ENCODE measurements around the gene DUS2.

Gene DUS2

DNA sequence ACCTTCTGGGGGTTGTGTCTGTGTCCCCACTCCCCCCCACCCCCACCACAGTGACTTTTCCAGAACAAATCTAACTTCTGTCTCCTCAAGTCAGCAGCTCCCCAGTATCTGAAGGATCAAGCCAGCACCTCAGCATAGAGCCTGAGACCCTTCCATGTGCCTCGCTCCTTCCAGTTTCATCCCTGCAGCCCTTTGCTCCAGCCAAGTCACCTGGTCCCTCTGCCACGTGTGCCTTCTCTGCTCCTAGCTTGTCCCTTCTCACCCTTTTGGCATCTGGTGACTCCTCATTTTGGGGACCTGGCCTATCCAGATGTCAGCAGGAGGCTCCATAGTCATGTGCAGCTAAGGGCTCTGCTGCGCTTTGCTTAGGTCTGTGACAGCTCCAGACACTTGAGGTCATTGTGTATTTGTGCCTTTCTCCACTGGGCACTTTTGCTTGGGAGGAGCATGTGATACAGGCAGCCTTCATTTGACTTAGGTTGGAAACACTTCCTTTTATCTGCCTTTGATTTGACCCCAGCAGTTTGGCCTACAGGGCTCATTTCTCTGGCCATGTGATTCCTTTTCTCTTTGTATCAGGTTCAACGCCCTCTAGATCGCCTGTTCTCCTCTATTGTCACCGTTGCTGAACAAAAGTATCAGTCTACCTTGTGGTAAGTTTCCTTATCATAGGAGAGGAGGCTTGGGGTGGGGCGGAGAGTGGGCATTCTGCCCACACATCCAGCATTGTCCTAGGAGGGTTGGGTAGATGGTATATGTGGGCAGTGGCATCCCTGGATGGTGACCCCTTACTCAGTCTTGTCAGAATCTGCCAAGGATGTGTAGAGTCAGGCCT is 55.0 kb downstream of the DUS2 start:
- DNase-seq (ENCODE audit: low read depth, low spot score) = no peak

DNA sequence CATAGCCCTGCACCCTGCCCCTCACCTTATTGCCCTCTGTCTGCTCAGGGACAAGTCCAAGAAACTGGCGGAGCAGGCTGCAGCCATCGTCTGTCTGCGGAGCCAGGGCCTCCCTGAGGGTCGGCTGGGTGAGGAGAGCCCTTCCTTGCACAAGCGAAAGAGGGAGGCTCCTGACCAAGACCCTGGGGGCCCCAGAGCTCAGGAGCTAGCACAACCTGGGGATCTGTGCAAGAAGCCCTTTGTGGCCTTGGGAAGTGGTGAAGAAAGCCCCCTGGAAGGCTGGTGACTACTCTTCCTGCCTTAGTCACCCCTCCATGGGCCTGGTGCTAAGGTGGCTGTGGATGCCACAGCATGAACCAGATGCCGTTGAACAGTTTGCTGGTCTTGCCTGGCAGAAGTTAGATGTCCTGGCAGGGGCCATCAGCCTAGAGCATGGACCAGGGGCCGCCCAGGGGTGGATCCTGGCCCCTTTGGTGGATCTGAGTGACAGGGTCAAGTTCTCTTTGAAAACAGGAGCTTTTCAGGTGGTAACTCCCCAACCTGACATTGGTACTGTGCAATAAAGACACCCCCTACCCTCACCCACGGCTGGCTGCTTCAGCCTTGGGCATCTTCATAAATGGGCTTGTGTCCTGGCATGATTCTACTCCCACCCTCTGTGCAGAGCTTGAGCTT is 55.8 kb downstream of the DUS2 start:
- DNase-seq (ENCODE audit: low read depth, low spot score) = no peak

- DNase-seq (ENCODE audit: low read depth, low spot score) = no peak
These were observed 56.2 kb downstream of the DUS2 start for GRCh38 chr16:68079376-68079625.

- no peak for DNase-seq (ENCODE audit: low read depth, low spot score)
These were observed 56.7 kb downstream of the DUS2 start for GRCh38 chr16:68079626-68080344.

DNA sequence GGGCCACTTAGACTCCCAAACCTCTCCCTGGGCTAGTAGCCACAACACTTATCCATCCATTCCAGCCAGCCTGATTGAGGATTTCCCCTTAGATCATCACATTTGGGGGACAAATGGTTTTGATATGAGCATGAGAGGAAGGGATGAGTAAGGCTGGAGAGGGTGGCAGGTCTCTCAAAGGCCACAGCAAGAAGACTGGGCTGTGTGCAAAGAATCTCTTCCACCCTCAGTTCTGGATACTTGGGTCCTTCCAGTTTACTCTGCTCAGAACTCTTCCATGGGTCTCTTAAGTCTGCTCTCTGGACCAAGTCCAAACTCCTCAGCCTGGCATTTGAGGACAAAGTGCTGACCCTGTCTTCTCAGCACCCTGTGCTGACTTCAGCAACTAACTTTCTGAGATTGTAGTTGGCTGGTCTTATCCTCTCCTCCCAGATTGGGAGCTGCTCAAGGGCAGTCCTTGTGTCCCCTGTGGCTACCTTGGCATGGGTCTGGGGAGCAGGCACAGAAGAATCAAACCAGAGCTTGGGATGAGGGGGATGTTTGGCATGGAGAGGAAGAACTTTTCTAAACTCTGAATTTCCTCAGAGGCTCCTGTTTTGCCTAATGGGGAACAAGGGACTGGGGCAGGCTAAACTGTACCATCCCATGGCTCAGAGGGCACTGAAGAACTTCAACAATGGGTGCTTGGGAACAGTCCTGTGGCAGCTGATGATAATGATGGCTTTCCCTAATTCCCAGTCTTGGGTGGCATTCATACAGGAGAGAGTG is 59.0 kb downstream of the DUS2 start:
- no peak for DNase-seq (ENCODE audit: low read depth, low spot score)

- DNase-seq (ENCODE audit: low read depth, low spot score) = no peak
These were observed 59.6 kb downstream of the DUS2 start for GRCh38 chr16:68082629-68083238.

DNA sequence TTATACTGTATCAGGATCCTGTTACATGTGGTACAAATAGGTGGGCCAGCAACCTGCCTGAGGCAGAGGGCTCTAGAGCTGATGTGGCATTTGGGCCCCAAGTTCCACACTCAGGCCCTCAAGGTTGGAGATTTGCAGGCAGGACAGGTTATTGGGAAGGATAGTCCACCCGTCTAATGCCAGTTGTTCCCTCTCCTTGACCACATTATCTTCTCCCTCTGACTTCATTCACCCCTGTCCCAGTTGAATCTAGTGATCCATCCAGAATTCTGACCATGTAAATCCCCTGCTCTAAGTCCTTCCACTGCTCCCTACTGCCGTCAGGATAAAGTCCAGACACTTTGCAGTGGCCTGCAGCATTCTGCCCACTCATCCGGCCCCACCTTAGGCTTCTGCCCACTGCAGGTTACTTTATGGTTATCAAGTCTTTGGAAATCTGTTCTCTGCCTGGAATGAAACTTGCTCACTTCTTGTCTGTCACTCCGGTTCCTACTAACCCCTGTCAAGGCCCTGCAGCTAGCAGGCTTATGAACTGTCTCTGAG is 60.2 kb downstream of the DUS2 start:
- DNase-seq (ENCODE audit: low read depth, low spot score) = no peak

DNA sequence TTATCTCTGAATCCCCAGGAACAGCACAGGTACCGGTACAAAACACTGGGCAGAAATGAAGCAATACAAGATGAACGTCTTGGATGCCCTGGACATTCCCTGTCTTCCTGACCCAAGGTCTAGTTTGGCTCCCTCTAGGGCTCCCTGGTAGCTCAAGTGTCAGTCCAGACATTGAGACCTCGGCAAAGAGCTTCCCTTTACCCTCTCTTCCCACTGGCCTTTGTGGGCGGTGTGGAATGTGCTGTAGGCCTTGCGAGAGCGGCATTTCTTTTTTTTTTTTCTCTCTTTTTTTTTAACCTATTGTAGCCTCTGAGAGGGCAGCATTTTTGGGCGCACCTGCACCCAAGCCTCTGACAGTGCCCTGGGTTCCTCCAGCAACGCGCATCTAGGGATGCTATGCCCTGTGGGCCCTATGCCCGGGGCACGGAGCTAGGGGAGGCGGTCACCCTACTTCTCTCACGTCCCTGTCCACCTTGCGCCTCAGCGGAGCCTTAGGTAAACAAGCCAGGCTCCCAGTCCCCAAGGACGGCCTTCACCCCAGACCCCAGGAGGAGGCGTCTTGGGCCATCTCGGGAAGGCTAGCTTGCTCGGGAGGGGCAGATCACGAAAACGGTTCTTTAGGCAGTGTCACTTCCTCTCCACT is 60.9 kb downstream of the DUS2 start:
- no peak for DNase-seq (ENCODE audit: low read depth, low spot score)

GRCh38 chr16:68084504-68085258 is 61.6 kb downstream of the DUS2 start:
- DNase-seq (ENCODE audit: low read depth, low spot score) = peak; percentile 70

DNA sequence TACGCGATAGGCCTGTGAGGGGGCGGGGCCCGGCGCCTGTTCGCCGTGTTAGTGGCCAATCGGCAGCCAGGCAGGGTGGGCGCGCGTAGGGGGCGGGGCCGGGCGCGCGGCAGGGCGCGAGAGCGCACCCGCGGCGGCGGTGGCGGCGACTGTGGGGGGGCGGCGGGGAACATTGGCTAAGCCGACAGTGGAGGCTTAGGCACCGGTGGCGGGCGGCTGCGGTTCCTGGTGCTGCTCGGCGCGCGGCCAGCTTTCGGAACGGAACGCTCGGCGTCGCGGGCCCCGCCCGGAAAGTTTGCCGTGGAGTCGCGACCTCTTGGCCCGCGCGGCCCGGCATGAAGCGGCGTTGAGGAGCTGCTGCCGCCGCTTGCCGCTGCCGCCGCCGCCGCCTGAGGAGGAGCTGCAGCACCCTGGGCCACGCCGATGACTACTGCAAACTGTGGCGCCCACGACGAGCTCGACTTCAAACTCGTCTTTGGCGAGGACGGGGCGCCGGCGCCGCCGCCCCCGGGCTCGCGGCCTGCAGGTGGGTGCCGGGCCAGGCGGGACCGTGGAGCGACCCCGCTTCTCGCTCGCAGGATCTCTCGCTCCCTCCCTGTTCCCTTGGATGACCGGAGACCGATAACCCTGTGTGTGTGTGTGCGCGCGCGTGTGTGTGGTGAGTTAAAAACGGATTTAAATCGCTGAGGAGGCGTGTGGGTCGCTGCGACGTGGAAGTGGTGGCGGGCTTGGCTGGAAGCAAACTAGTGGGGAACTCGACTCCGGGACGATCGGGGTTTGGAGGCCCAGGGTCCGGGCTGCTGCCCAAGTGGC is 62.4 kb downstream of the DUS2 start, which contains the start of gene NFATC3:
Gene NFATC3, plus strand, starts transcription at position 112 of the 813 bp plus-strand sequence. Its CDS starts 312 bp downstream, at position 424.
- DNase-seq (ENCODE audit: low read depth, low spot score) = peak; percentile 97

DNA sequence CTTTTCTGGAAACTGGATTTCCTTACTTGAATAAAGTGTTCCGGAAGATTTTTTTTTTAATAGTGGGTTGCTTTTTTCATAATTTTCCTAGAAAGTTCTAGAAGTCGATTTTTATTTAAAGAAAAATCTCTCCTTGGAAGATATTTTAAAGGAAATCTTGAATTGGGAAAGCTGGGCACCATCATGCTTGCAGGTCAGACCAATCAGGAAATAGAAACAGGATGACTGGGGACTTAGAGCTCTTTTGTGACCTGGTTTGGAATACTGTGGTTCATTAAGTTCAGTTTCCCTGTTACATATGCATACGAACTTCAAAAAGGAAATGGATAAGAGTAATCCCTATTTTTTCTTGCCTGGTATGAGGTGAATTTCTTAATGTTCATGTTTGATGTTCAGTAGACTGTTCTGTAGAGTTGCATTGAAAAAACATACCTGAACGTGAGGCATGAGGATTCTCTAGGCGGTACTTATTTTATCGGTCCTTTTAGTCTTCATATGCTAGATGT is 63.3 kb downstream of the DUS2 start:
- no peak for DNase-seq (ENCODE audit: low read depth, low spot score)

DNA sequence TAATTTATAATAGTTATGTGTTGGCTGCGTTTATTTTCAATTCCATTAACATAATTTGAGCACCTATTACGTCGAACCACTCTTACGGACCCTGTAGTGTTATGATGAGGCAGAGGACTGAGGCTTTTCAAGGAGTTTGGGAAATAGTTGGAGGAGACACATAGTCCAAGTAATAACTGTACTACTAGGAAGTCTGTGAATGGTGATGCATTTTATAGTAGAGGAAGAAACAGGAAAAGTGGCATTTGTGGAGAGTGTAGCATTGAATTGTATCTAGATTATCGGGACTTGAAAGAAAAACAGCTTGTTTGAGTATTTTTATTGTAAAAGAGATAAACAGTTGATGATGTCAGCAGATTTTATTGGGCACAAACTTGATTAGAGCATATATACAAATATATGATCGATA is 63.8 kb downstream of the DUS2 start:
- no peak for DNase-seq (ENCODE audit: low read depth, low spot score)

- DNase-seq (ENCODE audit: low read depth, low spot score) = no peak
These were observed 64.6 kb downstream of the DUS2 start for GRCh38 chr16:68087688-68088087.

- DNase-seq (ENCODE audit: low read depth, low spot score) = no peak
These were observed 65.3 kb downstream of the DUS2 start for GRCh38 chr16:68088130-68088972.

GRCh38 chr16:68089067-68089466 is 66.0 kb downstream of the DUS2 start:
- DNase-seq (ENCODE audit: low read depth, low spot score) = no peak

GRCh38 chr16:68090130-68090529 is 67.0 kb downstream of the DUS2 start:
- no peak for DNase-seq (ENCODE audit: low read depth, low spot score)

DNA sequence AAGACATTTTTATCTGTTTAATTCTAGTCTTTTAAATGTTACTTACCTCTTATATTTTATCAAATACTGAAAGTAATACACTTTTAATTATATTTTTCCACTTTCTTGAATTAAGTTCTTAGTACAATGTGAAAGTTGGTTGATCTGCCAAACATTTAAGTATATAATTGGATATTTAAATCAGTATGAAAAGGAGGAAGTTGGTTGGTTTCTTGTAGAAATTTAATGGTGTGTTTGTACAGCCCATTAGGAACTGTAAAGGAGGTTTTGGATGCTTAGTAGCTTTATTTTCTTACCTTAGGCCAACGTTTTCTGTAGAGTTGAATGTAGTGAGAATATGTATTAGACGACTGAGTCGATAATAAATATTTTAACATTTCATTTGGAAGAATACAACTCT is 67.4 kb downstream of the DUS2 start:
- no peak for DNase-seq (ENCODE audit: low read depth, low spot score)

All from activated naive CD8-positive, alpha-beta T cell treated with anti-CD3 and anti-CD28 coated beads, Interleukin-2, amount 50 U/mL, for 16 hours (primary cell).